Activated CD8-positive, alpha-beta T cell treated with anti-CD3 and anti-CD28 coated beads for 36 hours (primary cell): ENCODE data around the gene KCNH4. TPM values are rescaled to one million over a fixed set of nuclear protein-coding genes. Genes with fewer than 3 reads are reported as not detected.

Source experiments
- ATAC-seq: fragments of 200-7000 bp; cut with Tn5 transposase; one replicate; pipeline ENCODE4 v1.10.0; 2021; ENCODE audit warnings: mild to moderate bottlenecking, moderate library complexity
- CTCF ChIA-PET: fragments of 350-600 bp; sonication (Branson Sonifier 250); formaldehyde crosslinking; loops from one replicate; lab custom pipeline; 2021; ENCODE audit warnings: antibody characterized with exemption; lab: Charles Lee
- POLR2A ChIA-PET: fragments of 350-600 bp; sonication (Branson Sonifier 250); formaldehyde crosslinking; loops from one replicate; lab custom pipeline; 2021; ENCODE audit warnings: antibody characterized with exemption; lab: Charles Lee
- DNase-seq: peaks from one replicate; pipeline ENCODE4 v3.0.0-alpha.2; 2020
- H3K27ac Mint-ChIP-seq: one replicate; pipeline ENCODE4 v1.8.0; 2021; ENCODE audit warnings: mild to moderate bottlenecking, mixed read lengths
- H3K27me3 Mint-ChIP-seq: one replicate; pipeline ENCODE4 v1.8.0; 2021; ENCODE audit warnings: mixed read lengths
- H3K36me3 Mint-ChIP-seq: one replicate; pipeline ENCODE4 v1.8.0; 2021; ENCODE audit warnings: low read depth, mixed read lengths
- H3K4me1 Mint-ChIP-seq: one replicate; pipeline ENCODE4 v1.8.0; 2021; ENCODE audit warnings: low read depth, mixed read lengths
- H3K4me3 Mint-ChIP-seq: one replicate; pipeline ENCODE4 v1.8.0; 2021; ENCODE audit warnings: mild to moderate bottlenecking, moderate library complexity, mixed read lengths
- H3K9me3 Mint-ChIP-seq: one replicate; pipeline ENCODE4 v1.8.0; 2021; ENCODE audit warnings: mixed read lengths
- intact Hi-C: fragments of 100-400 bp; cut with micrococcal nuclease; formaldehyde crosslinking; loops from one replicate; pipeline ENCODE4 v1.10.0; 2022
- total RNA-seq, 2 experiments: library from RNA; stranded (reverse); gene quantifications; one replicate each; pipeline ENCODE4 v1.2.3, GENCODE V29; 2021
- TF ChIP-seq, protein P1 (sequence below): fragments of 200-600 bp; IDR thresholded peaks from one replicate; pipeline ENCODE4 v1.8.0; 2022; ENCODE audit warnings: antibody characterized with exemption, mild to moderate bottlenecking

KCNH4 gene
- total RNA-seq, 2 experiments from 2014 or later: 0.38 to 0.43 TPM

DNA sequence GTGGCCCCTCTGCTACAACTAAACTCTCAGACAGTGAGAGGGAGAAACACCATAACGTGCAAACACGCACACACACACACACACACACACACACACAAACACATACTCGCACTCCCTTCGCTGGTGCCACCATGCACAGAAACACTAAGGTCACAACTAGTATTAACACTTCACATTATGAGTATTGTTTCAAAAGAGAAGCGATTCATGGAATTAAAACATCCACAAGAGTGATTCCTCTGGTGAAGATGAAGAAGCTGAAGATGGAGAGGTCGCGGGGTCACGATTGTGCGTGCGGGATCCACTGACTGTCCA is 20.5 kb upstream of the KCNH4 start:
- Mint-ChIP-seq H3K9me3 (no peaks in the 10 kb centered on the region), H3K4me1 (no peaks in the 10 kb centered on the region), H3K36me3 (peaks cover 20% of the 10 kb centered on the region)

DNA sequence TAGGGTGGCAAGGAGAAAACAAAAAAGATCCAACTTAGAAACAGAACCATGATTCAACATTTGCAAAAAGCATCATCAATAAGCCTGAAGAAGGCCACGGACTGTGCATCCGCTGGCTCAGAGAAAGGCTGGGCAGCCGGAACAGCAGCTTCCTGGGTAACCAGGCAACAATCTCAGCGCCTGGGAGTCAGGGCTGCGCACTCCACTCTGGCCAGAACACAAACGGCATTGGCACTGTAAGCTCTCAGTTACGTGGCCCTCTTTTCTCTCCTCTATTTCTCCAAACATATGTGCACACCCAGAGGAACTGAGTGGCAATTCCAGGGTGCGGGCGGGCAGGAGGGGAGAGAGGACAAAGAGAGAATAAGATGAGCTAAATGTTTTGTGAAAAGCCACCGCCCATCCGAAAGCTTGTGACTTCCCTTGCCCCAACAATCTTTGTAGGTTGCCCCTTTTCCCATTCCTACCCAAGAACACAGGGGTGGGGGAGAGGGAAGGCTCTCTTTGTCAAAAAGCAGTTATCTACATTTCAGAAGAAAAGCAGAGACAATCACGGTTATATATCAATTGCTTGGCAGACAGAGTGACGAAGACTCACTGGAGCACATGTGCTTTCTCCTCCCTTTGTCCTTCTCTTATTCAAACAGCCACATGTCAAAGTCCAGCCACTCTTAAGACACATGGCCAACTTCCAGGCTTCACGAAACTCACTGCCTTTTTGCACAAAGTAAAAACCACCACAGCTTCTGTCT is 19.9 kb upstream of the KCNH4 start:
- ChIA-PET CTCF (interaction anchor here (1.1 to 1.5 kb wide), 2 partner anchors 80 to 121 kb away, joined by 3 read pairs; no protein-coding TSS in a partner anchor), POLR2A (interaction anchor here (0.9 kb wide), 1 partner anchor 20 kb away, joined by 3 read pairs; the partner anchor contains the start of gene KCNH4)
- H3K36me3 Mint-ChIP-seq: peaks cover 20% of the 10 kb centered on the region

More for the DNA sequence above, 20.5 kb upstream of the KCNH4 start:
- intact Hi-C loops: no loop called here
- DNase-seq (no peak), ATAC-seq (no peak)
- TF ChIP-seq, protein P1, sequence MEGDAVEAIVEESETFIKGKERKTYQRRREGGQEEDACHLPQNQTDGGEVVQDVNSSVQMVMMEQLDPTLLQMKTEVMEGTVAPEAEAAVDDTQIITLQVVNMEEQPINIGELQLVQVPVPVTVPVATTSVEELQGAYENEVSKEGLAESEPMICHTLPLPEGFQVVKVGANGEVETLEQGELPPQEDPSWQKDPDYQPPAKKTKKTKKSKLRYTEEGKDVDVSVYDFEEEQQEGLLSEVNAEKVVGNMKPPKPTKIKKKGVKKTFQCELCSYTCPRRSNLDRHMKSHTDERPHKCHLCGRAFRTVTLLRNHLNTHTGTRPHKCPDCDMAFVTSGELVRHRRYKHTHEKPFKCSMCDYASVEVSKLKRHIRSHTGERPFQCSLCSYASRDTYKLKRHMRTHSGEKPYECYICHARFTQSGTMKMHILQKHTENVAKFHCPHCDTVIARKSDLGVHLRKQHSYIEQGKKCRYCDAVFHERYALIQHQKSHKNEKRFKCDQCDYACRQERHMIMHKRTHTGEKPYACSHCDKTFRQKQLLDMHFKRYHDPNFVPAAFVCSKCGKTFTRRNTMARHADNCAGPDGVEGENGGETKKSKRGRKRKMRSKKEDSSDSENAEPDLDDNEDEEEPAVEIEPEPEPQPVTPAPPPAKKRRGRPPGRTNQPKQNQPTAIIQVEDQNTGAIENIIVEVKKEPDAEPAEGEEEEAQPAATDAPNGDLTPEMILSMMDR: no peak
- Mint-ChIP-seq H3K4me3 (no peak overlapping the region), H3K27ac (no peak overlapping the region), H3K27me3 (no peaks in the 10 kb centered on the region)
- POLR2A ChIA-PET: interaction anchor here (0.9 to 1.2 kb wide), 2 partner anchors 20 to 28 kb away, joined by 3 to 4 read pairs; partner anchors contain the start of gene KCNH4
- CTCF ChIA-PET: interaction anchor here (1.1 kb wide), 1 partner anchor 80 kb away, joined by 3 read pairs; no protein-coding TSS in a partner anchor

DNA sequence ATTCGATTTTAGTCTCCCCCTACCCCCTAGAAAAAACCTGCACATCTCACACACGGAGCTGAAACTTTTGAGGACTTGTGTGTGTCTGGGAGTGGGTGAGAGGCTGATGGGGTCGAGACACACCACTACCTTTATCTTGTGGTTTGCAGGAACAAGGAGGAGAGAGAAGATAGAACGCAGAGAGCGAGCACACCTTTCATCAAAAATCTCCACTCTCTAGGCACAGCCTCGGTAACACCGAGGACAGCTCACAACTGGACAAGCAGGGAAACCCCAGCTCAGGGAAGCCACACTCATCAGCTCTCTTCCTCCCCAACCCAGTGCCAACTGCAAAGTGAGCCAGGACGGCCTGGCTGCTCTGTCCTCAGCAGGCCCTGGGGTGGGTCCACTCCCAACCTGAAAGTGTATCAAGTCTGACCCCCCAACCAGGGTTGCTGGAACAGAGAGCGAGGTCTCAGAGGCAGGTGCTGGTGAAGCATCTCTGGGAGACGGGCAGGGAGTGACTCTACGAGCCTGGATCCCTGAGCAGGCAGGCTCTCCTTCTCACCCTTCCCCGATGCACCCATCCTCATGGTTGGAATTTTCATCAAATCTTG is 18.6 kb upstream of the KCNH4 start:
- DNase-seq: no peak
- ATAC-seq: no peak
- intact Hi-C loops: no loop called here
- POLR2A ChIA-PET: no interaction called here
- Mint-ChIP-seq H3K9me3 (no peaks in the 10 kb centered on the region), H3K27me3 (no peaks in the 10 kb centered on the region), H3K36me3 (peaks cover 15% of the 10 kb centered on the region), H3K4me1 (peaks cover 2% of the 10 kb centered on the region), H3K4me3 (no peak overlapping the region), H3K27ac (peak overlapping the region; percentile 43)
- CTCF ChIA-PET: interaction anchor here (1.3 to 1.5 kb wide), 3 partner anchors 23 to 123 kb away, joined by 3 to 4 read pairs (median 3); no protein-coding TSS in a partner anchor
- TF ChIP-seq, protein P1: no peak

More for the DNA sequence above, 19.9 kb upstream of the KCNH4 start:
- peak overlapping the region; percentile 46 for H3K27ac Mint-ChIP-seq
- no peaks in the 10 kb centered on the region for H3K4me1 Mint-ChIP-seq
- TF ChIP-seq, protein P1: no peak
- no peak for DNase-seq
- H3K4me3 Mint-ChIP-seq: no peak overlapping the region
- no peaks in the 10 kb centered on the region for H3K27me3 Mint-ChIP-seq
- no peak for ATAC-seq
- H3K9me3 Mint-ChIP-seq: no peaks in the 10 kb centered on the region
- intact Hi-C loops: no loop called here

DNA sequence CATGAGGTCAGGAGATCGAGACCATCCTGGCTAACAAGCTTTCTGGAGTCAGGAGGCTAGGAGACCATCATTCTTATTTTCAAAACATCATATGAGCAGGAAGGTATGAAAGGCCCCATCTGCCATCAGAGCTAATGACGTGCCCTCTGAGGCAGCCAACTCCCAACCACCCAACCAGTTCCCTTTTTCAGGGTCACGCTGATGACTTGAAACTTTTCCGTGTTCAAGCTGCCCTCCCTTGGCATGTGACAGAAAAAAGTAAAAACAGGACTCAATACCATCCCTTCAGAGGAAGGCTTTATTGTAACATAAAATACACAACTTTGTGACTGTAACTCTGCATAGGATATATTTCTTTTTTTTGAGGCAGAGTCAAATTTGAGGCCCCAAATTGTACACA is 18.0 kb upstream of the KCNH4 start:
- peaks cover 4% of the 10 kb centered on the region for H3K4me1 Mint-ChIP-seq
- ATAC-seq (no peak), DNase-seq (no peak)
- intact Hi-C loops: no loop called here
- peak overlapping the region; percentile 26 for H3K27ac Mint-ChIP-seq
- ChIA-PET POLR2A (no interaction called here), CTCF (interaction anchor here (1.3 to 1.5 kb wide), 2 partner anchors 23 to 31 kb away, joined by 3 to 4 read pairs; no protein-coding TSS in a partner anchor)
- H3K36me3 Mint-ChIP-seq: peaks cover 11% of the 10 kb centered on the region
- TF ChIP-seq, protein P1: no peak
- no peaks in the 10 kb centered on the region for H3K9me3 Mint-ChIP-seq
- no peak overlapping the region for H3K4me3 Mint-ChIP-seq
- no peaks in the 10 kb centered on the region for H3K27me3 Mint-ChIP-seq
